GM12865 (cell line): Measurements from ENCODE around the gene KIFC3.
"Not testable (repeated sequence)": the region's sequence is repeated elsewhere in the genome, so short reads cannot be mapped to it uniquely, and the experiment has no call there.

Experiments used
- DNase-seq: peaks from one replicate; pipeline ENCODE4 v3.0.0; 2010; ENCODE audit warnings: low read depth
- H3K4me3 ChIP-seq: 2 replicates; pipeline ENCODE4 v1.5.1; 2011; ENCODE audit warnings: mild to moderate bottlenecking, low read depth, low read length, control low read depth
- TF ChIP-seq, protein P1 (sequence below): IDR thresholded peaks from 2 replicates; pipeline ENCODE4 v1.5.1; 2011; ENCODE audit warnings: low read length, control low read depth, low read depth, inconsistent platforms; ENCODE audit not compliant: insufficient read depth; ENCODE audit errors: missing control alignments

The KIFC3 gene

DNA sequence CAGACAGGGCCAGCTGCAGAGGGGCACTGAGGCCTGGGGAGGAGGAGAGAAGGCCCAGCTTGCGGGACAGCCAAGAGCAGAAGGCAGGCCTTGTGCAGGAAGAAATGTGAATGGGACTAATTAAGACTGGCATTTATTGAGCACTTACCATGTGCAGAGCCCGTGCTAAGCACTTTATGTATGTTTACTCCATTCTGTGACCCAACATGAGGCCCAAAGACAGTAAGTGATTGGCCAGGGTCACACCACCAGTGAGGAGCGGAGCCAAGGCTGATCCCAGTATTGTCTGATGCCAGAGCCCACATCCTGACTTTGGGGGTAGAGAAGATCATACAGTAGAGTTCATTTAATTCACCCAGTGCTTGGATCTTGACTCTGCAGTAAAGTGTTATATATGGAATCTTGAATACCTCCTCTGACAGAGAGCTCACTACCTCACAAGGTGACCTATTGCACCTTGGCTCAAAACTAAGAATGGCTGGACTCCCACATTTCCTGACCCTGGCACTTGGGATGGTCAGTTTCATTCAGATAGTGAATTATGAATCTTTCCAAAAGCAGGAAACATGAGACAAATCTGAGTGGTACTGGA, 53.1 kb downstream of the KIFC3 start:
- no peak for DNase-seq
- no peak overlapping the region for H3K4me3 ChIP-seq
- TF ChIP-seq, protein P1, sequence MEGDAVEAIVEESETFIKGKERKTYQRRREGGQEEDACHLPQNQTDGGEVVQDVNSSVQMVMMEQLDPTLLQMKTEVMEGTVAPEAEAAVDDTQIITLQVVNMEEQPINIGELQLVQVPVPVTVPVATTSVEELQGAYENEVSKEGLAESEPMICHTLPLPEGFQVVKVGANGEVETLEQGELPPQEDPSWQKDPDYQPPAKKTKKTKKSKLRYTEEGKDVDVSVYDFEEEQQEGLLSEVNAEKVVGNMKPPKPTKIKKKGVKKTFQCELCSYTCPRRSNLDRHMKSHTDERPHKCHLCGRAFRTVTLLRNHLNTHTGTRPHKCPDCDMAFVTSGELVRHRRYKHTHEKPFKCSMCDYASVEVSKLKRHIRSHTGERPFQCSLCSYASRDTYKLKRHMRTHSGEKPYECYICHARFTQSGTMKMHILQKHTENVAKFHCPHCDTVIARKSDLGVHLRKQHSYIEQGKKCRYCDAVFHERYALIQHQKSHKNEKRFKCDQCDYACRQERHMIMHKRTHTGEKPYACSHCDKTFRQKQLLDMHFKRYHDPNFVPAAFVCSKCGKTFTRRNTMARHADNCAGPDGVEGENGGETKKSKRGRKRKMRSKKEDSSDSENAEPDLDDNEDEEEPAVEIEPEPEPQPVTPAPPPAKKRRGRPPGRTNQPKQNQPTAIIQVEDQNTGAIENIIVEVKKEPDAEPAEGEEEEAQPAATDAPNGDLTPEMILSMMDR = no peak

DNA sequence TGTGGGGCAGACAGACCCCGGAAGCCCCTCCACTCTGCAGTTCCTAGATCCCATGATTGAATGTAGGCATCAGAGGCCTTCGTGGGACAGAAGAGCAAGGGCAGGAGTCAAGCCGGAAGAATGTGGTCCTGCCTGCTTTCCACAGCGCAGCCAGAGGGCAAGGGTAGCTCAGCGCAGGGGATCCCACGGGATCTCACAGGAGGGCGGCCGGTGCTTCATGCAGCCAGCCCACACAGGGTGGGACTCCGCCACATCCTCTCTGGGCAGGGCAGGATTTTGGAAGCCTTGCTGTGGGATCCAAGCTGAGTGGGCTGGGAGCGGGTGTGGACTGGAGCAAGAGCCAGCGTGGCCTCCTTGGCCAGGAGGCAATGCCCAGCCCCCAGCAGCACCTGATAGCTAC, 53.7 kb downstream of the KIFC3 start:
- H3K4me3 ChIP-seq = no peak overlapping the region
- no peak for DNase-seq
- TF ChIP-seq, protein P1 = no peak

DNA sequence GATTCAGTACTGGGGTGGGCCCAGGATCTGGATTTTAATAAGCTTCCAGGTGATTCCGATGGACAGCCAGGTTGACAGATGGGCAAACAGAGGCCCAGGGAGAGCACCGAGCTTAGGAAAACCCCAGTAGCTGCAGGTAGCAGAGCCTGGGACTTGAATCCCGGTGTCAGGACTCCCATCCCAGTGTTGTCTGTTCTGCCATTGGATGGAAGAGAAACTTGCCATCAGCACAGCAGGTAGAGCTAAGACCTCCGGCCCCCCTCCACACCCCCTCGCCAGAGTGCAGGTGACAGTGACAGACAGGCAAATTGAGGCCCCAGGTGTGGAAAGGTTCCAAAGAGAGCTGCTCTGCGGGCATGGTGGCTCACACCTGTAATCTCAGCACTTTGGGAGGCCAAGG, 54.3 kb downstream of the KIFC3 start:
- no peak for DNase-seq
- no peak overlapping the region for H3K4me3 ChIP-seq
- TF ChIP-seq, protein P1 = no peak

GRCh38 chr16:57747496-57747895, 54.8 kb downstream of the KIFC3 start:
- no peak overlapping the region for H3K4me3 ChIP-seq
- TF ChIP-seq, protein P1 = no peak
- no peak for DNase-seq

GRCh38 chr16:57747091-57747490, 55.2 kb downstream of the KIFC3 start:
- DNase-seq = no peak
- TF ChIP-seq, protein P1 = no peak
- no peak overlapping the region for H3K4me3 ChIP-seq

DNA sequence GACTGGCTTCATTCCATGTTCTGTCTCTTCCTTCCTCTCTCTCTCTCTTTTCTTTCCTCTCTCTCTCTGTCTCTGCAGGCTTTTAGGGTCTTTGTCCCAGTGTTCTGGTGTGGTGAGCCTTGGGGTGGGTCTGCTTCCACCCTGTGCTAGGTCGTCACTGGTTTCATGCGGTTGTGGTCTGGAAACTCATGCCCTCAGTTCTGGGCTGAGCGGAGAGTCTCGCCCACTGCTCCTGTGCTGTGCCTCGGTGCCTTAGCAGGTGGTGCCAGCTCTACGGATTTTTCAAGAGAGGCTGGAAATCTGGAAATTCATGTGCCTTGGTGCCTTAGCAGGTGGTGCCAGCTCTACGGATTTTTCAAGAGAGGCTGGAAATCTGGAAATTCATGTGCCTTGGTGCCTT, 56.0 kb downstream of the KIFC3 start:
- not testable (repeated sequence) for DNase-seq, H3K4me3 ChIP-seq

- TF ChIP-seq, protein P1 = no peak
- DNase-seq = no peak
- H3K4me3 ChIP-seq = no peak overlapping the region
Measured at GRCh38 chr16:57745768-57746167, 56.5 kb downstream of the KIFC3 start.
